K562 (cell line): ENCODE results near the gene MAD2L1BP. TPM values are rescaled to one million over a fixed set of nuclear protein-coding genes. Genes with fewer than 3 reads are reported as not detected.
A peak's percentile ranks its signal among the peaks of the same experiment; 100 is the strongest.

Experiments
- ATAC-seq: fragments of 200-7000 bp; cut with Tn5 transposase; 3 replicates; pipeline ENCODE4 v1.9.1; 2020; ENCODE audit warnings: moderate library complexity
- BruUV-seq: library from RNA; stranded (reverse); fragments of 400-500 nt; replicated peaks from 2 replicates; lab custom pipeline; 2021; lab: Mats Ljungman, UMichigan
- CTCF ChIA-PET: fragments of 300-600 bp; formaldehyde crosslinking; extraction: SDS; loops from one replicate; lab custom pipeline; 2021; ENCODE audit warnings: low intra/inter-chr PET ratio; lab: Yijun Ruan, JAX
- POLR2A ChIA-PET: fragments of 300-600, 350-650 bp; sonication (Branson Sonifier 250); formaldehyde crosslinking; extraction: SDS; loops from one replicate; lab custom pipeline; 2021; ENCODE audit warnings: antibody characterized with exemption, inconsistent platforms; lab: Yijun Ruan, JAX
- DNase-seq, 4 experiments: peaks; one replicate each; pipeline versions ENCODE4 v3.0.0 to v3.0.0-alpha.2; 2011 to 2018; ENCODE audit warnings: low spot score in 3 of 4, mixed read lengths in 3 of 4; ENCODE audit errors: extremely low read depth in 1 of 4
- FAIRE-seq: peaks from 2 replicates; lab custom pipeline; 2011; peaks lifted over from hg19 to GRCh38; lab: Jason Lieb, UNC
- H2AFZ ChIP-seq: 2 replicates; pipeline ENCODE4 v1.6.0; 2011; ENCODE audit warnings: low read depth, low read length, control low read depth, inconsistent platforms
- H3K27ac ChIP-seq: fragments of 200-600 bp; 3 replicates; pipeline ENCODE4 v1.8.0; 2011; ENCODE audit warnings: low read depth, mild to moderate bottlenecking, control low read depth, inconsistent platforms, low read length, moderate library complexity, mixed read lengths; ENCODE audit errors: extremely low read depth
- H3K27me3 ChIP-seq, 2 experiments: fragments of 300-600 bp in 1 of 2; 2 replicates in 1 of 2; 3 replicates in 1 of 2; pipeline versions ENCODE4 v1.6.0 to v1.8.0; 2011; ENCODE audit warnings: inconsistent platforms in 2 of 2, low read length in 2 of 2, mild to moderate bottlenecking in 1 of 2, mixed read lengths in 1 of 2, moderate library complexity in 1 of 2; ENCODE audit not compliant: control insufficient read depth in 2 of 2, insufficient read depth in 2 of 2
- H3K36me3 ChIP-seq: fragments of 300-600 bp; 3 replicates; pipeline ENCODE4 v1.8.0; 2011; ENCODE audit warnings: mild to moderate bottlenecking, low read length, inconsistent platforms; ENCODE audit not compliant: control insufficient read depth, insufficient read depth
- H3K4me1 ChIP-seq, 2 experiments: fragments of 200-600 bp in 1 of 2; replicated peaks in 1 of 2; 2 replicates in 1 of 2; 3 replicates in 1 of 2; pipeline versions ENCODE4 v1.5.1 to v1.8.0; 2011; ENCODE audit warnings: inconsistent platforms in 2 of 2, low read length in 2 of 2, mild to moderate bottlenecking in 1 of 2, mixed read lengths in 1 of 2, moderate library complexity in 1 of 2; ENCODE audit not compliant: control insufficient read depth in 2 of 2, insufficient read depth in 2 of 2
- H3K4me2 ChIP-seq: 2 replicates; pipeline ENCODE4 v1.6.1; 2011; ENCODE audit warnings: low read length, control low read depth, inconsistent platforms, mixed read lengths; ENCODE audit not compliant: insufficient read depth
- H3K4me3 ChIP-seq: fragments of 200-600 bp; sonication (generic), shearing (Covaris generic); 2 replicates; pipeline ENCODE4 v1.5.1; 2016; ENCODE audit warnings: control low read depth, inconsistent platforms
- H3K79me2 ChIP-seq: fragments of 200-600 bp; 3 replicates; pipeline ENCODE4 v1.8.0; 2011; ENCODE audit warnings: low read length, inconsistent platforms; ENCODE audit not compliant: control insufficient read depth, insufficient read depth
- H3K9ac ChIP-seq, 2 experiments: 2 replicates each; pipeline versions ENCODE4 v1.6.0 to v1.6.1; 2011; ENCODE audit warnings: low read depth in 2 of 2, low read length in 2 of 2, control low read depth in 1 of 2, inconsistent platforms in 1 of 2, mild to moderate bottlenecking in 1 of 2, mixed read lengths in 1 of 2; ENCODE audit not compliant: insufficient read depth in 1 of 2
- H3K9me1 ChIP-seq: one replicate; pipeline ENCODE4 v1.6.0; 2011; ENCODE audit warnings: inconsistent platforms, mild to moderate bottlenecking, low read length, moderate library complexity; ENCODE audit not compliant: control insufficient read depth, insufficient read depth
- H3K9me3 ChIP-seq: replicated peaks from 2 replicates; pipeline ENCODE4 v1.5.1; 2011; ENCODE audit warnings: low read depth, low read length, inconsistent platforms; ENCODE audit not compliant: control insufficient read depth, insufficient read depth
- H4K20me1 ChIP-seq: replicated peaks from 2 replicates; pipeline ENCODE4 v1.6.1; 2011; ENCODE audit warnings: low read length, inconsistent platforms, mixed read lengths; ENCODE audit not compliant: control insufficient read depth, insufficient read depth
- CEBPB ChIP-seq: fragments of 450-650 bp; IDR thresholded peaks from 2 replicates; pipeline ENCODE4 v1.6.1; 2016; ENCODE audit warnings: missing genetic modification characterization, missing compliant biosample characterization
- CEBPG ChIP-seq, 3 experiments: fragments of 200-800 bp in 1 of 3; sonication (Bioruptor generic) in 1 of 3; sonication (generic) in 1 of 3; formaldehyde crosslinking in 1 of 3; IDR thresholded peaks in 2 of 3; conservative IDR thresholded peaks in 1 of 3; 2 replicates each; pipeline versions ENCODE4 v1.6.1 to v1.8.0; 2016 to 2022; ENCODE audit warnings: missing compliant biosample characterization in 2 of 3, missing genetic modification characterization in 2 of 3, mild to moderate bottlenecking in 1 of 3, missing genetic modification reagents in 1 of 3
- ETS2 ChIP-seq: IDR thresholded peaks from 2 replicates; pipeline ENCODE4 v1.6.1; 2016; ENCODE audit warnings: borderline replicate concordance, missing genetic modification characterization, mild to moderate bottlenecking, moderate library complexity, missing compliant biosample characterization; ENCODE audit not compliant: poor library complexity, severe bottlenecking
- MCM2 ChIP-seq: fragments of 450-650 bp; IDR thresholded peaks from 2 replicates; pipeline ENCODE4 v1.6.1; 2017; ENCODE audit warnings: low read depth, mild to moderate bottlenecking
- MEIS2 ChIP-seq: fragments of 450-650 bp; IDR thresholded peaks from 2 replicates; pipeline ENCODE4 v1.6.1; 2014; ENCODE audit warnings: mild to moderate bottlenecking; ENCODE audit not compliant: partially characterized antibody
- NR3C1 ChIP-seq: sonication (generic); formaldehyde crosslinking; IDR thresholded peaks from 2 replicates; pipeline ENCODE4 v1.8.1; 2022; ENCODE audit warnings: missing genetic modification reagents
- POLR2A ChIP-seq: fragments of 450-650 bp; conservative IDR thresholded peaks from 2 replicates; pipeline ENCODE4 v1.6.1; 2016
- PRMT5 ChIP-seq: sonication (generic); formaldehyde crosslinking; IDR thresholded peaks from 2 replicates; pipeline ENCODE4 v1.5.0; 2020; ENCODE audit warnings: missing genetic modification reagents
- ZC3H11A ChIP-seq: IDR thresholded peaks from 2 replicates; pipeline ENCODE4 v1.6.1; 2012; ENCODE audit warnings: low read depth, low read length, improper control_type of control experiment
- WGBS: fragments of 100-300 bp; shearing (Covaris generic); methylation state at CpG from one replicate; pipeline ENCODE4 v1.1.6; 2016; ENCODE audit warnings: low coverage, mixed read lengths; ENCODE audit not compliant: insufficient coverage; ENCODE audit errors: missing lambda C conversion rate; 5-methylcytosine and 5-hydroxymethylcytosine counted together
- in situ Hi-C: fragments of 300-500 bp; cut with MboI; formaldehyde crosslinking; loops from 4 replicates; pipeline ENCODE4 v1.15.0; 2018; ENCODE audit warnings: inconsistent platforms, mixed read lengths
- intact Hi-C: fragments of 100-400 bp; cut with micrococcal nuclease; formaldehyde crosslinking; loops from 2 replicates; pipeline ENCODE4 v1.14.2; 2022
- polyA plus RNA-seq, 8 experiments: library from polyadenylated mRNA; depleted of rRNA in 4 of 8; stranded (reverse) in 5 of 8; unstranded in 3 of 8; fragments of >200 nt; fragmentation: Nextera tagmentation in 2 of 8; fragmentation: Illumina TruSeq in 1 of 8; extraction: Ambion mirVana in 2 of 8; extraction: Trizol in 1 of 8; gene quantifications; 2 replicates each; pipeline versions ENCODE4 v1.2.1 to v1.2.3, GENCODE V29; 2011 to 2014; ENCODE audit warnings: inconsistent platforms in 1 of 8, missing spikeins in 1 of 8
- total RNA-seq, 7 experiments: library from RNA; depleted of rRNA in 6 of 7; stranded (reverse); fragments of >200 nt in 6 of 7; fragmentation: Illumina TruSeq in 2 of 7; extraction: Trizol in 2 of 7; gene quantifications; 2 replicates each; pipeline versions ENCODE4 v1.2.1 to v1.2.3, GENCODE V29; 2011 to 2021; ENCODE audit warnings: low replicate concordance in 1 of 7
- TF ChIP-seq, protein P1 (sequence below): fragments of 450-650 bp; IDR thresholded peaks from 2 replicates; pipeline ENCODE4 v1.7.0; 2016; ENCODE audit warnings: borderline replicate concordance
- TF ChIP-seq, protein P2 (sequence below): sonication (generic); formaldehyde crosslinking; IDR thresholded peaks from 2 replicates; pipeline ENCODE4 v1.8.1; 2023; ENCODE audit warnings: mild to moderate bottlenecking, missing genetic modification reagents
- TF ChIP-seq, protein P3 (sequence below): fragments of 250-450 bp; sonication (Bioruptor Pico); IDR thresholded peaks from 2 replicates; pipeline ENCODE4 v1.5.0; 2020; ENCODE audit warnings: mild to moderate bottlenecking, borderline replicate concordance

MAD2L1BP gene
- total and polyA plus RNA-seq, 9 of the 15 experiments (the other 6 are each of a cell fraction or from before 2014, with no cell fraction given), result 69.7 to 321 (median 111) TPM

DNA sequence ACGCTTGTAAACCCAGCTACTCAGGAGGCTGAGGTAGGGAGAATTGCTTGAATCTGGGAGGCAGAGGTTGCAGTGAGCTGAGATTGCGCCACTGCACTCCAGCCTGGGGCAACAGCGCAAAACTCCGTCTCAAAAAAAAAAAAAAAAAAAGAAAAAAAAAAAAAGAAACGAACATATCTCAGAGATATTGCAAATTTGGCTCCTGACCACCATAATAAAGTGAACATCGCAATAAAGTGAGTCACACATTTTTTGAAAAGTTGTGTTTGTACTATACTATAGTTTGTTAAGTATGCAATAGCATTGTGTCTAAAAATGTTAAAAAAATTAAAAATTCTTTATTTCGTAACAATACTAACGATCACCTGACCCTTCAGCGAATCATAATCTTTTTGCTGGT lies 22.5 kb downstream of the MAD2L1BP start:
- no peaks in the 10 kb centered on the region for H3K27me3 ChIP-seq
- FAIRE-seq, result no peak
- no peaks in the 10 kb centered on the region for H3K9me1 ChIP-seq
- H2AFZ ChIP-seq, result no peak overlapping the region
- TF ChIP-seq CEBPG (CRISPR knock-in tag; IDR thresholded peaks at IDR 0.05) (no peak), CEBPG (tag; conservative IDR thresholded peaks at IDR 0.05 in 1 of 2, IDR thresholded peaks at IDR 0.05 in 1 of 2) (0 out of 4 replicates have a peak, but pooled peaks have one; percentile 9 to 24), ETS2 (tag) (no peak), MEIS2 (no peak), NR3C1 (no peak), ZC3H11A (no peak), POLR2A (no peak), PRMT5 (CRISPR knock-in tag) (no peak), CEBPB (tag) (peak; percentile 50; the same call in 1 of the 2 replicates), MCM2 (no peak)
- TF ChIP-seq, protein P1, sequence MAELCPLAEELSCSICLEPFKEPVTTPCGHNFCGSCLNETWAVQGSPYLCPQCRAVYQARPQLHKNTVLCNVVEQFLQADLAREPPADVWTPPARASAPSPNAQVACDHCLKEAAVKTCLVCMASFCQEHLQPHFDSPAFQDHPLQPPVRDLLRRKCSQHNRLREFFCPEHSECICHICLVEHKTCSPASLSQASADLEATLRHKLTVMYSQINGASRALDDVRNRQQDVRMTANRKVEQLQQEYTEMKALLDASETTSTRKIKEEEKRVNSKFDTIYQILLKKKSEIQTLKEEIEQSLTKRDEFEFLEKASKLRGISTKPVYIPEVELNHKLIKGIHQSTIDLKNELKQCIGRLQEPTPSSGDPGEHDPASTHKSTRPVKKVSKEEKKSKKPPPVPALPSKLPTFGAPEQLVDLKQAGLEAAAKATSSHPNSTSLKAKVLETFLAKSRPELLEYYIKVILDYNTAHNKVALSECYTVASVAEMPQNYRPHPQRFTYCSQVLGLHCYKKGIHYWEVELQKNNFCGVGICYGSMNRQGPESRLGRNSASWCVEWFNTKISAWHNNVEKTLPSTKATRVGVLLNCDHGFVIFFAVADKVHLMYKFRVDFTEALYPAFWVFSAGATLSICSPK, result no peak
- TF ChIP-seq, protein P2, sequence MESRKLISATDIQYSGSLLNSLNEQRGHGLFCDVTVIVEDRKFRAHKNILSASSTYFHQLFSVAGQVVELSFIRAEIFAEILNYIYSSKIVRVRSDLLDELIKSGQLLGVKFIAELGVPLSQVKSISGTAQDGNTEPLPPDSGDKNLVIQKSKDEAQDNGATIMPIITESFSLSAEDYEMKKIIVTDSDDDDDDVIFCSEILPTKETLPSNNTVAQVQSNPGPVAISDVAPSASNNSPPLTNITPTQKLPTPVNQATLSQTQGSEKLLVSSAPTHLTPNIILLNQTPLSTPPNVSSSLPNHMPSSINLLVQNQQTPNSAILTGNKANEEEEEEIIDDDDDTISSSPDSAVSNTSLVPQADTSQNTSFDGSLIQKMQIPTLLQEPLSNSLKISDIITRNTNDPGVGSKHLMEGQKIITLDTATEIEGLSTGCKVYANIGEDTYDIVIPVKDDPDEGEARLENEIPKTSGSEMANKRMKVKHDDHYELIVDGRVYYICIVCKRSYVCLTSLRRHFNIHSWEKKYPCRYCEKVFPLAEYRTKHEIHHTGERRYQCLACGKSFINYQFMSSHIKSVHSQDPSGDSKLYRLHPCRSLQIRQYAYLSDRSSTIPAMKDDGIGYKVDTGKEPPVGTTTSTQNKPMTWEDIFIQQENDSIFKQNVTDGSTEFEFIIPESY (CRISPR knock-in tag), result peak; percentile 77; the same call in 1 of the 2 replicates
- TF ChIP-seq, protein P3, sequence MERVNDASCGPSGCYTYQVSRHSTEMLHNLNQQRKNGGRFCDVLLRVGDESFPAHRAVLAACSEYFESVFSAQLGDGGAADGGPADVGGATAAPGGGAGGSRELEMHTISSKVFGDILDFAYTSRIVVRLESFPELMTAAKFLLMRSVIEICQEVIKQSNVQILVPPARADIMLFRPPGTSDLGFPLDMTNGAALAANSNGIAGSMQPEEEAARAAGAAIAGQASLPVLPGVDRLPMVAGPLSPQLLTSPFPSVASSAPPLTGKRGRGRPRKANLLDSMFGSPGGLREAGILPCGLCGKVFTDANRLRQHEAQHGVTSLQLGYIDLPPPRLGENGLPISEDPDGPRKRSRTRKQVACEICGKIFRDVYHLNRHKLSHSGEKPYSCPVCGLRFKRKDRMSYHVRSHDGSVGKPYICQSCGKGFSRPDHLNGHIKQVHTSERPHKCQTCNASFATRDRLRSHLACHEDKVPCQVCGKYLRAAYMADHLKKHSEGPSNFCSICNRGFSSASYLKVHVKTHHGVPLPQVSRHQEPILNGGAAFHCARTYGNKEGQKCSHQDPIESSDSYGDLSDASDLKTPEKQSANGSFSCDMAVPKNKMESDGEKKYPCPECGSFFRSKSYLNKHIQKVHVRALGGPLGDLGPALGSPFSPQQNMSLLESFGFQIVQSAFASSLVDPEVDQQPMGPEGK (CRISPR knock-in tag), result no peak
- TF ChIP-seq, all 486 proteins: peak for 3
- intact Hi-C loops (no loop called here), in situ Hi-C loops (no loop called here)
- Histone ChIP-seq H3K4me3 (no peak overlapping the region), H3K9me3 (0 out of 2 replicates have a peak, but pooled peaks cover 3% of the 10 kb centered on the region), H3K9ac (no peak overlapping the region), H3K79me2 (no peaks in the 10 kb centered on the region), H3K4me1 (peaks cover 3 to 10% of the 10 kb centered on the region in 2 experiments; a peak in 3 of 5 replicates), H3K27ac (no peak overlapping the region), H3K4me2 (no peak overlapping the region), H3K36me3 (no peaks in the 10 kb centered on the region), H4K20me1 (no peaks in the 10 kb centered on the region)
- ATAC-seq (no peak), DNase-seq (no peak)
- WGBS, result 73% methylated on average over 9 of the region's 9 CpGs
- ChIA-PET CTCF (no interaction called here), POLR2A (interaction anchor here (0.7 to 1.3 kb wide), 3 partner anchors 14 to 56 kb away, joined by 3 read pairs; partner anchors contain the start of gene GTPBP2)
- BruUV-seq, result no TSS peak
